NCI-H82 treated with DMSO at 0.1 percent for 48 hours (cell line): ENCODE measurements around the gene BRICD5.

ENCODE experiments used
- DNase-seq: peaks from one replicate; lab custom pipeline; 2025; ENCODE audit not compliant: unreplicated experiment; lab: John Stamatoyannopoulos, UW

BRICD5 gene

GRCh38 chr16:2237493-2238149 is 27.0 kb upstream of the BRICD5 start:
- DNase-seq: no peak

DNA sequence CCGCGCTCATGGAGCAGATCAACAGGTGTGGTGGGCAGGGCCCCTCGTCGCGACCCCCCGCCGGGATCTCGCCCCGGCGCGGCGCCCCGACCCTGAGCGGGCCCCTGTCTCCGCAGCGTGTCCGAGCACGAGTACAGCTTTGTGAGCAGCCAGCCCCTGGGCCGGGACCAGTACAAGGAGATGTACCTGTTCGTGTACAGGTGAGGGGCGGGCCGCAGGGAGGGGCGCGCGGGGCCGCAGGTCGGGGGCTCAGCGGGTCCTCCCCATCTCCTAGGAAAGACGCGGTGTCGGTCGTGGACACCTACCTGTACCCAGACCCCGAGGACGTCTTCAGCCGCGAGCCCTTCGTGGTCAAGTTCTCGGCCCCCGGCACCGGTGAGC is 26.4 kb upstream of the BRICD5 start:
- DNase-seq: no peak

GRCh38 chr16:2236337-2237101 is 25.9 kb upstream of the BRICD5 start, which contains the start of gene DNASE1L2:
Gene DNASE1L2, plus strand, starts transcription at chr16:2236444. Its CDS starts 373 bp downstream, at chr16:2236817.
- no peak for DNase-seq

DNA sequence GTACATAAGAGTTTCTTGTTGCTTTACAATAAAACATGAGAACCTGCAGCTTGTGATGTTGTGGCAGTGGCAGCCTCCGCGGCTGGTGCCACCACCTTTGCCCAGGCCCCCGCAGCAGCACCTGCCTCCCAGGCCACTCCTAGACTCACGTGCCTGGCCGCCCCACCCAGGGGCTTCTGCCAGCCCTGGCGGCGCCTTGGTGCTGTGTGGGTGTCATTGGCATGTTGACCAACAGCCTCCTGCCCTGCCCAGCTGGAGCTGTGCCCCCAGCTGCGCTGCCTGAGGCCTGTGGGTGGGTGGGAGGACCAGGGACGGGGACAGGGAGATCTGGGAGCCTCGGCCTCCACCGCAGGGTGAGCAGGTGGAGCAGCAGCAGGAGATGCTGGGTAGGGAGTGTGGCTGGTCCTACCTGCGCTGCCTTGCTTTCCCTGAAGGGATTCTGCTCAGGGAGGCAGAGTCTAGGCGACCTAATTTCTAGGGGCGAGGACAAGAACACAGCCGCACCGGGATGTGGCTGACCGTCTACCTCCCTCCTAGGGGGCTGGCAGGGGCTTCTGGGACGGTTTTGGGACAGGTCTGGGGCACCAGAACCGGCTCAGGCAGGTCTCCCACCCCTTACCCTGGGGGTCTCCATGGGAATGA is 25.2 kb upstream of the BRICD5 start:
- DNase-seq: no peak

DNA sequence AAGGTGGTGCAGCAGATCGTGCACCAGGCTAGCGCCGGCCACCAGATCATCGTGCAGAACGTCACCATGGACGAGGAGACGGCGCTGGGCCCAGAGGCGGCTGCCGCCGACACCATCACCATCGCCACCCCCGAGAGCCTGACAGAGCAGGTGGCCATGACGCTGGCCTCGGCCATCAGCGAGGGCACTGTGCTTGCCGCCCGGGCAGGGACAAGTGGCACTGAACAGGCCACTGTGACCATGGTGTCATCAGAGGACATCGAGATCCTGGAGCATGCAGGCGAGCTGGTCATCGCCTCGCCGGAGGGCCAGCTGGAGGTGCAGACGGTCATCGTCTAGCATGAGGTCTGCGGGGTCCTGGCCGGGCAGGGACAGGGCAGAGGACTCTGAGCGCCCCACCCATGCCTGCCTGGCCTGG is 24.6 kb upstream of the BRICD5 start:
- DNase-seq: no peak

GRCh38 chr16:2234813-2235170 is 24.1 kb upstream of the BRICD5 start:
- no peak for DNase-seq

DNA sequence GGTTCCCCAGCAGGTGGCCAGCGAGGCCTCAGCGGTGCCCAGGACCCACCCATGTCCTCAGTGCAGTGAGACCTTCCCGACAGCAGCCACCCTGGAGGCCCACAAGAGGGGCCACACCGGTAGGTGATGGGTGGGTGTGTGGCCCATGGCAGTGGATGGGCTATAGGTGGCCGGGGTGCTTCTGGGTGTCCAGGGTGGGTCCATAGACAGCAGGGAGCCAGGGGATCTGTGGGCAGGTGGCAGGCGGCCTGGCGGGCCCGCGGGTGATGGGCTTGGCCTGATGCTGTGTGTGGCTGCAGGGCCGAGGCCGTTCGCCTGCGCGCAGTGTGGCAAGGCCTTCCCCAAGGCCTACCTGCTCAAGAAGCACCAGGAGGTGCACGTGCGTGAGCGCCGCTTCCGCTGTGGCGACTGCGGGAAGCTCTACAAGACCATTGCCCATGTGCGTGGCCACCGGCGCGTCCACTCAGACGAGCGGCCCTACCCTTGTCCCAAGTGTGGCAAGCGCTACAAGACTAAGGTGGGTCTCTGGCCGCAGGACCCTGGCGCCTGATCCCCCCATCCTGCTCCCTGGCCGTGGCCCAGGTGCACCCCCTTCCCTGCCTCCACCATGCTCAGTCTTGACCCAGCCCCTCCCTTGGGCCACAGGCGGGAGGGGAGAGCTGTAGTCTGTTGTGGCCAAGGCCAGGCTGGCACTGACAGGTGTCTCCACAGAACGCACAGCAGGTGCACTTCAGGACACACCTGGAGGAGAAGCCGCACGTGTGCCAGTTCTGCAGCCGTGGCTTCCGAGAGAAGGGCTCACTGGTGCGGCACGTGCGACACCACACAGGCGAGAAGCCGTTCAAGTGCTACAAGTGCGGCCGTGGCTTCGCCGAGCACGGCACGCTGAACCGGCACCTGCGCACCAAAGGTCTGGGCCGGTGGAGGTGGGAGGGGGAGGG is 23.5 kb upstream of the BRICD5 start:
- DNase-seq: no peak

- no peak for DNase-seq
These were observed 22.5 kb upstream of the BRICD5 start for GRCh38 chr16:2233046-2233775.

- DNase-seq: no peak
These were observed 21.7 kb upstream of the BRICD5 start for GRCh38 chr16:2232094-2232990.

DNA sequence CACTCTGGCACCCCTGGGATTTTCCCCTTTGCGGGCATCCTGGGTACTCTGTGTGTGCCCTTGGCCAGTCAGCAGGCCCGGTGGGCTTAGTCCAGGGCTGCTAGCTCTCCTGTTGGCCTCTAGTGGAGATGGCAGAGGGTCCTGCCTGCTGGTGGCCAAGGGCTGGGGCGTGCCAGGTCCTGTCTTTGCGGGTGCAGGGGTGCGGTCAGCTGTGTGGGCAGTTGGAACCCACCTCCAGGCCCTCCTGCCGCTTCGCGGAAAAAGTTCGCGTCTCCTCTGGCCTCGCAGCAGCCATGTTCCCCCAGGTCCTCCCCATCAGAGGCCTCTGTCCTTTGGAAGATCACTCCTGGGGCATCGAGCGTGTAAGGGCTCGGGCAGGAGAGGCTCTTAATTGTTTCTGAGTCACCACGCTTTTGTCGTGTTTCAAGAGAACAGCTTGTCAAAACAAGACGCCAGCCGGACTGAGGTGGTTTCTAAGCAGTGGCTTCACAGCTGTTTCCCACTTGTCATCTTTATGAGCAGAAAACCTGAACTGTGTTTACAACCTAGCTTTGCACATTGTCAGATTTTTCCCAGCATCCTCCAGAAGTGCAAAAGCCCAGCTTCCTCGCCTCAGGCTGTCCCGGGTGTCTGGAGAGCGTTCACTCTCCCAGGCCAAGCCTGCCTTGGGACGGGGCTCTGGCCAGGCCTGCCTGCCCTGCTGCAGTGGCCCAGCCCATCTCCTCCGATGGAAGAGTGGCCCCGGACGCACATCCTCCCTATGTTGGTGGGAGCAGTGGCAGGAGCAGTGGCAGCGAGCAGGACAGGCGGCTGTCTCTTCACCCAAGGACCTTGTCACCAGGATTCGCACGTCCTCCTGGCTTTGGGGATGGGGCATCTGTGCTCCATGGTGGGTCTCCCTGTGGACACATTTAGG is 20.6 kb upstream of the BRICD5 start:
- no peak for DNase-seq

- no peak for DNase-seq
These were observed 19.7 kb upstream of the BRICD5 start for GRCh38 chr16:2230376-2230775.

GRCh38 chr16:2229632-2230250 is 19.1 kb upstream of the BRICD5 start:
- no peak for DNase-seq

DNA sequence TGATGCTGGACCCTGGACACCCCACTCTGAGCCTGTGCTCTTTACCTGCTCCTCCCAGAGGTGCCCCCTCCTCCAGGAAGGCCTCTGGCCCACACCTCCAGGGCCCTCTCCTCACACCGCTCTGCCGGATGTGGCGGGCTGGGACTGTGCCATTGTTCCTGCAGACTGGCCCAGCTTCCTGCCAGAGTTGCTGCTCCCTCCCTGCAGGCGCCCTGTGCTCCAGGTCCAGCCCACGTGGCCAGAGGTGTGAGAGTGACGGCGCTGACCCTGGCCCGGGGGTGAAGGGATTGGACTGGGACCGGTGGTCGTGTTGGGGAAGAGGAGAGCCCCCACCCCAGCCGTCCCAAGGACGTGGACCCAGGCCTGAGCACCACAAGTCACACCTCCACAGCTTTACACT is 18.4 kb upstream of the BRICD5 start:
- no peak for DNase-seq

DNA sequence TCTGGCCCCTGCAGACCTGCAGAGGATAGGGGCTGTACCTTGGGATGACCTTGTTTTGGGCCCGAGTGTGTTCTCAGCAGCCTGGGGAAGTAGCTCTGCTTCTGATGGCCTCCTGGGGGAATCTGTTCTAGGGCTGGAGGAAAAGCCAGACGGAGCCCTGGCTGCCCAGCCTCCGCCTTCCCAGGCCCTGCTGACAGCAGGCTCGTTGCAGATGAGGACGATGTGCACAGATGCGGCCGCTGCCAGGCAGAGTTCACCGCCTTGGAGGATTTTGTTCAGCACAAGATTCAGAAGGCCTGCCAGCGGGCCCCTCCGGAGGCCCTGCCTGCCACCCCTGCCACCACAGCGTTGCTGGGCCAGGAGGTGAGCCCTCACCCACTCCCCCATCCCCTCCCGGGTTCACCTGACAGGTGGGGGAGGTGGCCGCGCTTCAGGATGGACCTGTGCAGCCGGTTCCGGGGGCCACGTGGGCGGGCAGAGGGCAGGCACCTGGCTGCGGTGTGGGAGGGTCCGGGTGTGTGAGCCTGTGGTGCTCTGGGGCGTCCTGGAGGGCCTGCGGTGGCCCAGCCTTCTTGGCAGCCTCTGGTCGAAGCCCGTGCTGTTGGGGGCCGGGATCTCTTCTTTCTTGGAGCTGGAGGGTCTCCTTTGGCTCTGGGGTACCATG is 17.6 kb upstream of the BRICD5 start:
- no peak for DNase-seq

- no peak for DNase-seq
These were observed 16.3 kb upstream of the BRICD5 start for GRCh38 chr16:2226918-2227317.

- DNase-seq: no peak
These were observed 15.7 kb upstream of the BRICD5 start for GRCh38 chr16:2226245-2226793.

DNA sequence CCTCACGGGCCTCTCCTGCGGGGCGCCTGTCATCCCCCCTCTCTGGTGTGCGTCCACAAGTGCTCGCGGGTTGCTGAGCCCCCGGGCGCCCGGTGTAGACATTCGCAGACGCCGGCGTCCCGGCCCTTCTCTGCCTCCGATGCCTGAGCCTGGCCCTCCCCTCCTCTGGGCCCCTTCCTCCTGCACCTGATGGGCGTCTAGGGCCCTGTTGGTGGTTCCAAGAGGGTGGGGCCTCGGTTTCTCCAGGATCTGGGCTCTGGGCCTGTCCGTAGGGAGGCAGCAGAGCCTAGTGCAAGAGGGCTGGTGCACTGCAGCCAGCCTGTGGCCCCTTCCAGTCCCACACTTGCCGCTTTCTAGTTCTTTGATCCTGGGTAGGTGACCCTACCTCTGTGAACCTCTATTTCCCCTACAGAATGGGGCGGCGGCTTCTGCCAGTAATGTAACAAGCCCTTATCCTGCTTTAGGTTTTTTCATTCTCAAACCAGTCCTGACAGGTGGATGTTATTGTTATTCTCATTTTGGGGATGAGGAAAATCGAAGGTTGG is 13.4 kb upstream of the BRICD5 start:
- DNase-seq: peak; percentile 18
